ENCODE results near the gene ZFHX3.

- TF ChIP-seq POLR2AphosphoS5 (IDR thresholded peaks at IDR 0.05), result peak in 2 of 3 donors; percentile 55 to 57
- no peak for TF ChIP-seq POLR2A (IDR thresholded peaks at IDR 0.05)
Observed at GRCh38 chr16:73057291-73058210, 9.6 kb upstream of the ZFHX3 start.
